ENCODE results near the gene ADGRL1.
"Not testable (repeated sequence)": the region's sequence is repeated elsewhere in the genome, so short reads cannot be mapped to it uniquely, and the experiment has no call there.

DNA sequence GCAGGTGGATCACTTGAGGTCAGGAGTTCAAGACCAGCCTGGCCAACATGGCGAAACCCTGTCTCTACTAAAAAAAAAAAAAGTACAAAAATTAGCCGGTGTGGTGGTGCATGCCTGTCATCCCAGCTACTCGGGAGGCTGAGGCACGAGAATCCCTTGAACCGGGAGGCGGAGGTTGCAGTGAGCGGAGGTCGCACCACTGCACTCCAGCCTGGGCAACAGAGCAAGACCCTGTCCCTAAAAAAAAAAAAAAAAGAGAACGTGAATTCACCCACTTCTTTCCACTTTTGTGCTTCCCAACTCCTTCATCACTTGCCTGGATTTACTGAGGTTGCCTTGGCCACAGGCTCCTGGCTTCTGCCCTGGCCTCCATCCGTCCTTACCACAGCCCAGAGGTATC is 44.3 kb upstream of the ADGRL1 start:
- not testable (repeated sequence) for TF ChIP-seq POLR2A (IDR thresholded peaks at IDR 0.05)
- TF ChIP-seq, protein P1, sequence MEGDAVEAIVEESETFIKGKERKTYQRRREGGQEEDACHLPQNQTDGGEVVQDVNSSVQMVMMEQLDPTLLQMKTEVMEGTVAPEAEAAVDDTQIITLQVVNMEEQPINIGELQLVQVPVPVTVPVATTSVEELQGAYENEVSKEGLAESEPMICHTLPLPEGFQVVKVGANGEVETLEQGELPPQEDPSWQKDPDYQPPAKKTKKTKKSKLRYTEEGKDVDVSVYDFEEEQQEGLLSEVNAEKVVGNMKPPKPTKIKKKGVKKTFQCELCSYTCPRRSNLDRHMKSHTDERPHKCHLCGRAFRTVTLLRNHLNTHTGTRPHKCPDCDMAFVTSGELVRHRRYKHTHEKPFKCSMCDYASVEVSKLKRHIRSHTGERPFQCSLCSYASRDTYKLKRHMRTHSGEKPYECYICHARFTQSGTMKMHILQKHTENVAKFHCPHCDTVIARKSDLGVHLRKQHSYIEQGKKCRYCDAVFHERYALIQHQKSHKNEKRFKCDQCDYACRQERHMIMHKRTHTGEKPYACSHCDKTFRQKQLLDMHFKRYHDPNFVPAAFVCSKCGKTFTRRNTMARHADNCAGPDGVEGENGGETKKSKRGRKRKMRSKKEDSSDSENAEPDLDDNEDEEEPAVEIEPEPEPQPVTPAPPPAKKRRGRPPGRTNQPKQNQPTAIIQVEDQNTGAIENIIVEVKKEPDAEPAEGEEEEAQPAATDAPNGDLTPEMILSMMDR (IDR thresholded peaks at IDR 0.05), result not testable (repeated sequence)

All from heart left ventricle (tissue), 13 donors.